HG03520 (cell line): ENCODE measurements around the gene SLC25A26.

Experiments used
- ATAC-seq: cut with Tn5 transposase; IDR thresholded peaks from one replicate; pipeline ENCODE4 v1.9.1; 2021; ENCODE audit warnings: mild to moderate bottlenecking, moderate library complexity; ENCODE audit not compliant: unreplicated experiment

SLC25A26 gene

GRCh38 chr3:66426135-66426534 lies 205.3 kb downstream of the SLC25A26 start:
- ATAC-seq = no peak

- no peak for ATAC-seq
Measured at GRCh38 chr3:66427352-66427751, 206.6 kb downstream of the SLC25A26 start.

- ATAC-seq = no peak
Measured at GRCh38 chr3:66427951-66428474, 207.2 kb downstream of the SLC25A26 start.
